Stimulated activated CD8-positive, alpha-beta memory T cell treated with anti-CD3 and anti-CD28 coated beads, Interleukin-4, amount 100 ng/mL, for 1 hour (primary cell): Measurements from ENCODE around the gene KAZN.
"Not testable (repeated sequence)": the region's sequence is repeated elsewhere in the genome, so short reads cannot be mapped to it uniquely, and the experiment has no call there.

Experiments
- DNase-seq, 2 donors: peaks; one replicate each; pipeline ENCODE4 v3.0.0-alpha.2; 2020; ENCODE audit warnings: low read depth in 2 of 2, low spot score in 1 of 2

The KAZN gene

DNA sequence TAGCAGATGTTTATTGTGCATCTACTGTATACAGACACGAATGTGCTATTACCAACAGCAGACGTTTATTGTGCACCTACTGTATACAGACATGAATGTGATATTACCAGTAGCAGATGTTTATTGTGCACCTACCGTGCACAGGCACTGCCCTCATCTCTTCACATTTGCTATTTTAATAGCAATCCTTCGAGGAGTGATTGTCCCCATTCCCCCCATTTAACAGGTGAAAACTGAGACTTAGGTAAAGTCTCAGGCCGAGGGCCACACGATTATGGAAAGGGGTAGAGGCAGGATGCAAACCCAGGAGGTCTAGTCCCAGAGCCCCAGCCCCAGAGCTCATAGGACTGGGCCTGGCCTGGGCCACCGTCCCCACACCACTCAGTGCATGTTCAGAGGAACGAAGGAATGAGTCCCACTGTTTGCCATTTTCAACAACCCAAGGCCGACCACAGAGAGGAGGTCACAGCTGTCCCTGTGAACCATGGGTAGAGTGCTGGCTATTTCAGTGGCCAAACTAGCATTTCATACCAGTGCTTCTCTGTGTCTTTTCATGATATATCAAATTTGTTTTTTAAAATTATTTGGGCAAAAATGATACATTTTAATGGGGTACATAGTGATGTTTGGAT is 440.6 kb downstream of the KAZN start:
- no peak for DNase-seq

DNA sequence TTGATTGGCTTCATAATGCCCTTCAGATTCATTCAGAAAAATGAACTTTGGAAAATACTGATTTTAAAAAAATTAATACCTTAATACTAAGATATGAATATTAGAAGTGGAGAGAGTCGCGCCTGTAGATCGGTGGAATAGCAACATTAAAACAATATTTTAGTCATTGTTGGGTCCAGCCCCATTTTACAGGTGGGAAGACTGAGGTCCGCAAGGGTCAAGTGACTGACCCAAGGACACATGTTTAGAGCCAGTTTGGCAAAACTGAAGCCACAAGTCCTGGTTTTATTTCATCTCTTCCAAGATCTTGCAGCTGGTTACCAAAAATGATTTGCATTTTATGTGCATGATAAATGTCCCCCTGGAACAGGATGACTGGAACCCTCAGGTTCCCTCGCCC is 441.4 kb downstream of the KAZN start:
- DNase-seq = no peak

DNA sequence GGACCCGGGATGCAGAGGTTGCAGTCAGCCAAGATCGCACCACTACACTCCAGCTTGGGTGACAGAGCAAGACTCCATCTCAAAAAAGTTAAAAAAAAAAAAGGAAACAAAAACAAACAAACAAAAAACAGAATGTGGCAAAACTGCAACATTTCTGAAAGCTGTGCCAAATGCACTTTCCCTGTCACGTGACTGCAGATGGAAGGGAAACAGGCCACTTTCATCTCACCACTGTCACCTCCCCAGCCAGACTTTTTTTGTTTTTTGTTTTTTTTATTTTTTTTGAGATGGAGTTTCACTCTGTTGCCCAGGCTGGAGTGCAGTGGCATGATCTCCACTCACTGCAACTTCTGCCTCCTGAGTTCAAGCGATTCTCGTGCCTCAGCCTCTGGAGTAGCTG is 442.2 kb downstream of the KAZN start:
- not testable (repeated sequence) for DNase-seq

DNA sequence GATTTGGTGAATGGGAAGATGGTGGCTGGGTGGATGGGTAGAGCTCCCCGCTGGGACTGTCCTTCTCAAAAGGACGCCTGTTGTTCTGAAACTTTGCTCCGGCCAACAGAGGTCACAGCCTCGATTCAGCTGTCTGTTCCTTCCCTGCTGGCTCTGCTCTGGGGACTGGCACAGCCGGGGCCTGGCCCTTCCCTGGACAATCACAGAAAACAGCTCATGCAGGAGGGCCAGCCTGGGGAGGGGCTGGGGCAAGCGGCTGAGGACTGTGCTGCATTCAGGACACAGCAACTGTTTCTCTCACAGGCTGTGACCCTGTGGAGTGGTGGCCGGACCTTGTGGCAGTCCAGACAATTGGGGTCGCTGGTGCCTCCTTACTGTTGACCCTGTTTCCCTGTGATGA is 444.4 kb downstream of the KAZN start:
- DNase-seq = no peak

DNA sequence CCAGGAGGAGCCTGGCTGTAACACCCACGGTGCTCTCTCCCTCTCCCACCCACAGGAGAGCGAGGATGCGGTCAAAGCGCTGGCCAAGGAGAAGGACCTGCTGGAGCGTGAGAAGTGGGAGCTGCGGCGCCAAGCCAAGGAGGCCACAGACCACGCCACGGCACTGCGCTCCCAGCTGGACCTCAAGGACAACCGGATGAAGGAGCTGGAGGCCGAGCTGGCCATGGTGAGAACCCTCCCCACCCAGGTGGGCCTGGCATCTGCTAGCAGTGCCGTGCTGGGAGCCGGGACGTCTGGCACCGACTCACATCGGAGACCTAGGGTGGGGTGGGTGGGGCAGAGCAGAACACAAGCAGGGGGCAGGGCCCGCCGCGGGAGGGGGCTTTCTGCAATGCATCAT is 445.4 kb downstream of the KAZN start:
- no peak for DNase-seq

DNA sequence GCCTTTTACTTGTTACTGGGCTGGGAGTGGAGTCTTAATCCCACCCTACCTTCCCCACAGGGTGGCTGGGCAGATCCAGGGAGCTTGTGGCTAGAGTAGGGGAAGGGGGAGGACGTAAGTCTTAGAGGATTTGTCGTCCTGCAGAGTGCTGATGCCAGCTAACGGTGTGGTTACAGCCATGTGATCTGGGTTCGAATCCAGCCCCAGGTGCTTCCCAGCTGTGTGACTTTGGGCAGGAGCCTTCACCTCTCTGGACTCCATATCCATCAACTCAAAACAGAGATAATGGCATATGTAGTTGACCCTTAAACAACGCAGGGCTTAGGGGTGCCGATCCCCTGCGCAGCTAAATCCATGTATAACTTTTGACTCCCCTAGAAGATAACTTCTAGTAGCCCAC is 446.6 kb downstream of the KAZN start:
- DNase-seq = no peak

DNA sequence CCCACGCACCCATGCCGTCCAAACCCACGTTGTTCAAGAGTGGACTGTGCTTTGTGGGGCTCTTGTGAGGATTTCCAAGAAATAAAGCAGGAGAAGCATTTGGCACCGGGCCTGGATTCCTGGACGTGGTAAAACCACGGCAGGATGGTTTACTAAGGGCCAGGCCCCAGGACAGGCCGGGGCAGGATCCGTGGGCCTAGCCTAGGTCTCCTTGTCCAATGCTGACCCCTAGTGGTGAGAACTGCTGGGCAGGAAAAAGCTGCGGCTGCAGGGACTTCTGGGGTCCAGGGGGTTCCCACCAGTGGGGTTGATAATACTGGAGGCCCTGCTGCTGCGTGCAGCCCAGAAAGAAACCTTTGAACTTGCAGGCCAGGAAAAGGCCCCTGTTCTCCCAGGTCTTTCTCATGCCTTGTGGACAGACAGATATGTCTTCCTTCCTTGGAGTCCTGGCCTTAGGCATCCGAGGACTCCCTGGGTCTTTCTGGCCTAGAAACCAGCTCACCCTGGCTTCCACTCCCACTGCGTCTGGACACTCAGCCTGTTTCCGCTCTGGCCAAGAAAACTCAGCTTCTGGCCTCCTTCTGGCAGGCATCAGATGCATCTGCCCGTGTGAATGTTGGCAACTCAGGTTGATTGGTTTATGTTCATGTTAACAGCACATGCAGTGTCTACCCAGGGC is 448.1 kb downstream of the KAZN start:
- DNase-seq = no peak

DNA sequence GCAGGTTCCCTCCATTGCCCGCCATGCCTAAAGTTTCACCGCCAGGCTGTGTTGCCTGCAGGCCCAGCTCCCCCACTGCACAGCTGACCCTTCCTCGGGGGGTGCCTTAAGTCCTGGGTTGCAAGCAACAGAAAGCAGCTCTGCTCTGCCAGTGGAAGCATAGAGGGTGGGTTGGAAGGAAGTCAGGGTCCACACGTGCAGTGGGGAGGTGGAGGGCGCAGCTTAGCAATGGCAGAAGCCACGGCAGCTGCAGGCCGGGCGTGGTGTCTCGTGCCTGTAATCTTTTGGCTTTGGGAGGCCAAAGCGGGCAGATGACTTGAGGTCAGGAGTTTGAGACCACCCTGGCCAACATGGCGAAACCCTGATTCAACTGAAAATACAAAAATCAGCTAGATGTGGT is 448.8 kb downstream of the KAZN start:
- no peak for DNase-seq

DNA sequence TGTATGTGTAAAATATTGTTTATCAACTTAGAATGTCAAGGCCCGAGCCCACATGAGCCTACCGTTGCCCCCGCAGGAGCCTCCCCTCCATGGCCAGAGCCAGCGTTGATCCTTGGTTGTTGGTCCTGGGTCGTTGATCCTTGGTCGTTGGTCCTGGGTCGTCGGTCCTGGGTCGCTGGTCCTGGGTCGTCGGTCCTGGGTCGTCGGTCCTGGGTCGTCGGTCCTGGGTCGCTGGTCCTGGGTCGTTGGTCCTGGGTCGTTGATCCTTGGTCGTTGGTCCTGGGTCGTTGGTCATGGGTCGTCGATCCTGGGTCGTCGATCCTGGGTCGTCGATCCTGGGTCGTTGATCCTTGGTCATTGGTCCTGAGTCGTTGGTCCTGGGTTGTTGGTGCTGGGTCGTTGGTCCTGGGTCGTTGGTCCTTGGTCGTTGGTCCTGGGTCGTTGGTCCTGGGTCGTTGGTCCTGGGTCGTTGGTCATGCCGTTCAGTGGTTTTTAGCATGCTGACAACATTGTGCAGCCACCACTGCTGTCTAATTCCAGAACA is 450.0 kb downstream of the KAZN start:
- DNase-seq = no peak

DNA sequence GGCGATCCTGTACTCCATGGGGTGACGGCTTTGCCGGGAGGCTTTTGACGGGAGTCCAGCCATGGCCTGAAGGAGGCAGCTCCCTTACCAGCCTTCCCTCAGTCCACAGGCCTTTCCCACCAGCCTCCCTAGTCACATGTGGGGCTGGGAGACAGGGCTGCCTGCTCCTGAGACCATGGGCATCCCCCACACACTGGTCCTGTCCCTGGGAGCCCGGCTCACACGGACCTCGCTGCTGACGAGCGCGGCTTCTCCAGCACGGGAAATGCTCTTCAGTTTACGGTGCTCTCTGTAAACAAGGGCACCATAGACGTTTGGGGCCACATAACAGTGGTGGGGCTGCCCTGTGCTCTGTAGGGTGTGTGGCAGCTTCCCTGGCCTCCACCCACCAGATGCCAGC is 450.6 kb downstream of the KAZN start:
- no peak for DNase-seq

DNA sequence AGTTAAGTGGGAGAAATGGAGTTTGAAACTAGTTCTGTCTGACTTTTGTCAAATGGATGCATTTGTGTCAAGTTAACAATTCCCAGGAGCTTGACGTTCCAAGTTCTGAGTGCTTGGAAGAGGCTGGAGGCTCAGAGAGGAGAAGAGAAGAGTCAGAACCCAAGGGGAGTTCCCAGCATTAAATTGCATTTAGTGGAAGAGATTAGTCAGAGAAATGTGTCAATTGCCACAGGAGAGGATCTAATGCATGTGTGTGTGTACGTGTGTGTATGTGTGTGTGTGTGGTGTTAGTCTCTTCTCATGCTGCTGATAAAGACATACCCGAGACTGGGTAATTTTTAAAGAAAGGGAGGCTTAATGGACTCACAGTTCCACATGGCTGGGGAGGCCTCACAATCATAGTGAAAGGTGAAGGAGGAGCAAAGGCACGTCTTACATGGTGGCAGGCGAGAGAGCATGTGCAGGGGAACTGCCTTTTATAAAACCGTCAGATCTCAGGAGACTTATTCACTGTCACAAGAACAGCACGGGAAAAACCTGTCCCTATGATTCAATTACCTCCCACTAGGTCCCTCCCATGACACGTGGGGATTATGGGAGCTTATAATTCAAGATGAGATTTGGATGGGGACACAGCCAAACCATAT is 453.5 kb downstream of the KAZN start:
- no peak for DNase-seq

DNA sequence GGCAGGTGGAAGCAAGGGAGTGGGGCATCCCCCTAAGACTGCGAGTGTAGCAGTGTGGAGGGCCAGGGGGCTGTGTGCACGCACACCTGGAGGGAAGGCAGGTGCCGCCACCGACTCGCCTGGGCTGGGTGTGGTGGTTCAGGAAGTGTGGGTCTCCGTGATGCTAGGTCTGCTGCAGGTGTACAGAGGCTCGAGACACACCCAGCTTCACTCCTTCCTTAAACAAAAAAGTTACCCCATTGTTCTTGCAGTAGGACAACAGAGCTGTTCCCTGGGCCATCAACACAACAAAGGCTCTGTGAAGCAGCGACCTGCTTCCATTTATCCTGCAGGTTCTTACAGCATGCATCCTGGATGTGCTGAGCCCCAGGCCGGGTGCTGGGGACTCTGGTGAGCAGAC is 454.7 kb downstream of the KAZN start:
- DNase-seq = no peak

DNA sequence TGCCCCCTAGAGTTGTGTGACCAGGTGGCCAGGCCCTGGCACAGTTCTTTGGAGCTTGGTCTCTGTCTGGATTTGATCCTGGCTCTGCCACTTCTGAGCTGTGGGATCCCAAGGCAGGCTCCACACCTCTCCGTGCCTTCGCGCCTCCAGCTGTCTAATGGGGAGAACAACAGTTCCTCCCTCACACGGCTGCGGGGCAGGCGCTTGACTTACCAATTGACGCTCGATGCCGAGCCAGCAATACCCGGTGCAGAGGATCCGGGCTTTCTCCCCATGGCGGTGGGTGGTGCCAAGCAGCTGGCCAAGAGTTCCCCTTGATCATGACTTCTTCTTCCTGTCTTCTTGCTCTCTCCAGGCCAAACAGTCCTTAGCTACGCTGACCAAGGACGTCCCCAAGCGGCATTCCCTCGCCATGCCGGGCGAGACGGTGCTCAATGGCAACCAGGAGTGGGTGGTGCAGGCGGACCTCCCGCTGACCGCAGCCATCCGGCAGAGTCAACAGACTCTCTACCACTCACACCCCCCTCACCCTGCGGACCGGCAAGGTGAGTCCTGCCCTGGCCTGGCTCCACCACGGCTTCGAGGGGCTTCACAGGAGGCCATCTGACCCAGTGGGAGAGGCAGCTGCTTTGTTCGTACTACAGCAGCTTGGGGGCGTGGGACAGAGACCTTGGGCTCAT is 457.4 kb downstream of the KAZN start:
- no peak for DNase-seq

DNA sequence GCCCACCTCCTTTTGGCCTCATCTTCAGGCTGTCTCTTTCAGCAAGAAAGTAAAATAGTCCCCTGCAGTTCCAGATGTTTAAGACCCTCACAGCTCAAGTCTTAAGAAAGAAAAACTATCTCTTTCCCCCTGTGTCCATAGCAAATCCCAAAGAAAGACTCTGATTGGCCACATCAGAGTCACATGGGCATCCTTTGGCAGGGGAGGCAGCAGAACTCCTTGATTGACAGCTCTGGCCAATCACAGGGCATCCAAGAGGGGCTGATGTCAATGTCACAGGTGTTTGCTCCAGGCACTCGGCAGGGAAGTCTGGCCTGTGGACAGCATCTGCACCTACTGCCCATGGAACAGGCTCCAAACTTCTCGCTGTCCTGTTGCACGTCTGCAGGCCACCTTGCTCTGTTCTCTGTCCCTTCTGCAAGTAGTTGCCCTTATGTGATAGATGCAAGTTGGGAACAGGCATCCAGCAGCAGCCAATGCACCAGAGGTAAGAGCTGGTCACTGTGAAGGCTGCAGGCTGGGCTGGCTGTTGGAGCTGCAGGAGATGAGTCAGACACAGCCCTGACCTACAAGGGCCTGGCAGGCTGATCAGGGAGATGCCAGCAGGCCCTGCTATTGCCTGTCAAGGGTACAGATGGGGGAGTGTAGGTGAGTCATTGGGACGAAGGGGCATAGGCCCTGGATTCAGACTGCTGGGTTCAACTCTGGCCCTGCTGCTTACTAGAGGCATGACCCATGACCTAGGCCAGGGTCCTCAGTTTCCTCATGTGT is 458.2 kb downstream of the KAZN start:
- no peak for DNase-seq

DNA sequence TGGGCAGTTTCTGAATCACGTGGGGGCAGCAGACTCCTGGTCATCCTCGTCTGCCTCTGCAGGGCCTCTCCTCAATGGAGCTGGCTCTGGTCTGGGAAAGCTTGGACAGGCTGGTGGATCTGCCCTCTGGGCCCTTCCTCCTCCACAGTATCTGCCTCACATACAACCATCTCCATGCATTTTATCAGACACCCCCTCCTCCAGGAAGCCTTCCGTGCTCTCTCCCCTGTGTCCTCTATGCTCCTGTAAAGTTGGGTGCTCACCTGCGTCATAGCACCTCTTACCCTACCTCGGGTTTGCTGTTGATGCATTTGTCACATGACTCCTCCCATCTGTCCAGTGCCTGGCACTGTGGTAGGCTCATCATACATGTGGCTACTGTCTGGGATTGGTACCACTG is 459.3 kb downstream of the KAZN start:
- DNase-seq = no peak

DNA sequence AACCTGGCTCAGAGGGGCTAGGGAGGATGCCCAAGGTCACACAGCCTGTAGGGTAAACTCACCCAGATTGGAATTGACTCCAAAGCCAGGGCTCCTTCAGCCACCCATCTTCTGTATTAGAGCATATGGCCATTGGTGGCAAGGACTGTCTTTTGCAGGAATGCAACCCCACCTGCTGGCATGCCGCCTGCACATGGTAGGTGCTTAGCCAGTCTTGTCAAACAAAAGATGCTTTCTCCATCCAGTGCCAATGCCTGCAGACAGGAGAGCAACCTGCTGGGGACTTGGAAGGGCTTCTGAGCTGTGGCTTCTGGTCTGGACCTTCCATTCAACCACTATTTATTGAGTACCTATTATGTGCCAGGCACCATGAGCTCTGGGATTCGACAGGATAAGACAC is 459.8 kb downstream of the KAZN start:
- no peak for DNase-seq

DNA sequence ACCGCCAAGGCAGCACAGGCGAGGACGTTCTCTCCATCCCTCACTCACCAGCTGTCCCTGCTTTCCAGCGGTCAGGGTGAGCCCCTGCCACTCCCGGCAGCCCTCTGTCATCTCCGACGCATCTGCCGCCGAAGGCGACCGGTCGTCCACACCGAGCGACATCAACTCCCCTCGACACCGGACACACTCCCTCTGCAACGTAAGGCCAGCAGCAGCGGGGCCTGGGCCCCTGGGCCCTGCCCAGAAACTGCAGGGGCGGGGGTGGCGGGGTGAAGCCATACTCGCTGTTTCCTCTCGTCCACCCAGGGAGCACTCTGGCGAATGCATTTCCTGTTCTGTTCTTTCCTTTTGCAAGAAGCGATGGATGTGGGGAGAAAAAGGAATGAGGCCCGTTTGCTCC is 461.6 kb downstream of the KAZN start:
- no peak for DNase-seq

DNA sequence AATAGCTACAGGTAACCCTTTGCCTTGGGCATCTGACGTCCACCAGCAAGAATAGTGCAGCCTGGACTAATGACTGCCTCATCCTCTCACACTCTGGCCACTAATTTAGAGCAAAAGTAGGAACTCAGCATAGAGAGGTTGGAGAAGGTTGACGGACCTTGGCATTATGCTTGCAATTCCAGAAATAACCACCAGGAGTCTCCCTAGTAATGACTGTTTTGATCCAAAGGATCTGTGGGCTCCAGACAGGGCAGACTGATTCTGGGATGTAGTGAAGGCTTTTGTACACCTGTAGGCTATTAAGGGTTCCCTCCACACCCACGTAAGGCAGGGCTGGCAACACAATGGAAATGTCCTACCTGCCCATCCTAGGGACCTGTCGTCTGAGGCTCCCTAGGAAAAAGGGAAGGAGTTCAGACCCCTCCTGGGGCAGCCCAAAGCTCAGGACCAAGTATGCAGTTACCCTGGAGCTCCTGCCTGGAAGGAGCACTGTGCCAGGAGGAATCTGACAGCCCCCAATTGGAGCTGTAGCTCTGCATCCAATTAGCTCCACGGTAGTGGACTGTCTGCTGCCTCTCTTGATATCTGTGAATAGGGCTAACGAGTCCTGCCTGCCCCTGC is 464.1 kb downstream of the KAZN start:
- DNase-seq = no peak

DNA sequence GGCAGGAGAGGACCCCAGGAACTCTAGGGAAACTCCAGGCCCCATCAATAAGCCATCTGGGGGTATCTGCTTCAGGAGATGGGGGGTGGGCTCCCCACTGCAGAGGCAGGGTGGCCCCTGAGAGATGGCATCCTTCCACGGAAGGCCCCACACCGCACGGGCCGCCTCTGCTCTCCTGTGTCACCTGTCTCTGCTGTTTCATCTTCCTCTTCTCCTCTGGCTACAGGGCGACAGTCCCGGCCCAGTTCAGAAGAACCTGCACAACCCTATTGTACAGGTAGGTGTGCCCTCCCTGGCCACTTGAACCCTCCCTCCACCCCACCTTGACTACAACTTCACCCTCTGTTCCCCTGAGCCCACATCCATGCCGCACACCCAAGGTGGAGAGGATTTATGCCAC is 464.9 kb downstream of the KAZN start:
- DNase-seq = no peak

DNA sequence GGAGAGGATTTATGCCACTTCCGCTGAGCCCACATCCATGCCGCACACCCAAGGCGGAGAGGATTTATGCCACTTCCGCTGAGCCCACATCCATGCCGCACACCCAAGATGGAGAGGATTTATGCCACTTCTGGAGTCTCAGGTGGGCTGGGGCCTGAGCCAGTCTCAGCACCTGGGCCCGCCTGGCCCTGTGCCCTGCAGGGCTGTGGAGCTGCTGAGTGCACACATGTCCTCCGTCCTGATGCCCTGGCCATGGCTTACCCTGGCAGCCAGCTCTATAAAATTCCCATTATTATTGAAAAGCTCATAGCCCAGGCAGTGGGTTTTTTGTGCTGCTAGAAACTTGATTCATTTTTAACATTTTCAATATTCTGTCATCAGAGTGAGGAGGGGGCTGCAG is 465.3 kb downstream of the KAZN start:
- no peak for DNase-seq
